CD14-positive monocyte (primary cell): ENCODE results near the gene DHX58. TPM values are rescaled to one million over a fixed set of nuclear protein-coding genes. Genes with fewer than 3 reads are reported as not detected.
A peak's percentile ranks its signal among the peaks of the same experiment; 100 is the strongest.

Experiments used
- DNase-seq, 3 donors: peaks; one replicate each; pipeline ENCODE4 v3.0.0-alpha.2; 2011 to 2022
- H2AFZ ChIP-seq: 2 replicates; pipeline ENCODE4 v1.6.0; 2012; ENCODE audit warnings: mild to moderate bottlenecking, low read depth, low read length, inconsistent platforms; ENCODE audit not compliant: insufficient read depth, poor library complexity, severe bottlenecking
- H3K27ac ChIP-seq, 2 donors: 1 replicate in 1 of 2; 2 replicates in 1 of 2; pipeline ENCODE4 v1.5.1; 2012 to 2013; ENCODE audit warnings: low read length in 2 of 2, control low read depth in 1 of 2, inconsistent platforms in 1 of 2, low read depth in 1 of 2, mild to moderate bottlenecking in 1 of 2
- H3K27me3 ChIP-seq, 2 donors: one replicate each; pipeline versions ENCODE4 v1.6.0 to v1.6.1; 2011 to 2013; ENCODE audit warnings: low read length in 2 of 2; ENCODE audit not compliant: control insufficient read depth in 2 of 2, insufficient read depth in 2 of 2
- H3K36me3 ChIP-seq, 2 donors: replicated peaks in 1 of 2; 1 replicate in 1 of 2; 2 replicates in 1 of 2; pipeline versions ENCODE4 v1.5.1 to v1.6.1; 2012 to 2013; ENCODE audit warnings: low read length in 2 of 2, control low read depth in 1 of 2, inconsistent platforms in 1 of 2, mild to moderate bottlenecking in 1 of 2; ENCODE audit not compliant: insufficient read depth in 2 of 2, control insufficient read depth in 1 of 2
- H3K4me1 ChIP-seq, 2 donors: 1 replicate in 1 of 2; 2 replicates in 1 of 2; pipeline versions ENCODE4 v1.5.1 to v1.6.1; 2012 to 2013; ENCODE audit warnings: low read length in 2 of 2, control low read depth in 1 of 2, inconsistent platforms in 1 of 2, mild to moderate bottlenecking in 1 of 2, moderate library complexity in 1 of 2; ENCODE audit not compliant: insufficient read depth in 2 of 2, control insufficient read depth in 1 of 2
- H3K4me2 ChIP-seq: replicated peaks from 2 replicates; pipeline ENCODE3; 2012; ENCODE audit warnings: low read length, moderate library complexity, mild to moderate bottlenecking; ENCODE audit not compliant: poor library complexity, severe bottlenecking; ENCODE audit errors: extremely low read depth
- H3K4me3 ChIP-seq, 3 experiments: fragments of 200-600 bp in 1 of 3; sonication (generic) in 1 of 3; replicated peaks in 1 of 3; 1 replicate in 2 of 3; 2 replicates in 1 of 3; pipeline ENCODE4 v1.5.1; 2011 to 2013; ENCODE audit warnings: low read length in 3 of 3, mild to moderate bottlenecking in 3 of 3, control low read depth in 2 of 3, low read depth in 2 of 3, inconsistent platforms in 1 of 3, moderate library complexity in 1 of 3
- H3K79me2 ChIP-seq: 2 replicates; pipeline ENCODE4 v1.6.0; 2012; ENCODE audit warnings: mild to moderate bottlenecking, control low read depth, inconsistent platforms, low read length, moderate library complexity; ENCODE audit not compliant: insufficient read depth
- H3K9ac ChIP-seq: 2 replicates; pipeline ENCODE4 v1.6.0; 2017; ENCODE audit warnings: low read length, mild to moderate bottlenecking; ENCODE audit not compliant: insufficient read depth, poor library complexity, severe bottlenecking
- H3K9me3 ChIP-seq, 2 donors: replicated peaks in 1 of 2; 1 replicate in 1 of 2; 2 replicates in 1 of 2; pipeline versions ENCODE4 v1.5.1 to v1.6.1; 2012 to 2013; ENCODE audit warnings: low read length in 2 of 2, control low read depth in 1 of 2; ENCODE audit not compliant: control insufficient read depth in 1 of 2, insufficient read depth in 1 of 2
- H4K20me1 ChIP-seq: 2 replicates; pipeline ENCODE4 v1.6.0; 2012; ENCODE audit warnings: mild to moderate bottlenecking, low read length, control low read depth, moderate library complexity; ENCODE audit not compliant: insufficient read depth
- H3K27ac Mint-ChIP-seq, 7 donors: one replicate each; pipeline ENCODE4 v1.8.0; 2020; ENCODE audit warnings: mild to moderate bottlenecking in 7 of 7, mixed read lengths in 7 of 7, moderate library complexity in 6 of 7, inconsistent platforms in 2 of 7
- H3K27me3 Mint-ChIP-seq, 3 donors: one replicate each; pipeline ENCODE4 v1.8.0; 2021 to 2022; ENCODE audit warnings: low read depth in 3 of 3, mild to moderate bottlenecking in 3 of 3, mixed read lengths in 3 of 3, moderate library complexity in 3 of 3, inconsistent platforms in 1 of 3
- H3K36me3 Mint-ChIP-seq, 2 donors: one replicate each; pipeline ENCODE4 v1.8.0; 2020; ENCODE audit warnings: mixed read lengths in 2 of 2, inconsistent platforms in 1 of 2, mild to moderate bottlenecking in 1 of 2
- H3K4me1 Mint-ChIP-seq: one replicate; pipeline ENCODE4 v1.8.0; 2020; ENCODE audit warnings: mild to moderate bottlenecking, mixed read lengths
- H3K4me3 Mint-ChIP-seq, 2 donors: one replicate each; pipeline ENCODE4 v1.8.0; 2020; ENCODE audit warnings: mild to moderate bottlenecking in 2 of 2, mixed read lengths in 2 of 2, moderate library complexity in 1 of 2
- H3K9me3 Mint-ChIP-seq, 7 donors: one replicate each; pipeline ENCODE4 v1.8.0; 2020 to 2022; ENCODE audit warnings: mixed read lengths in 7 of 7, mild to moderate bottlenecking in 6 of 7, moderate library complexity in 6 of 7, inconsistent platforms in 2 of 7
- WGBS: methylation state at CpG from one replicate; pipeline ENCODE4 v1.1.5; 2013; ENCODE audit warnings: missing lambda C conversion rate; ENCODE audit not compliant: insufficient coverage; 5-methylcytosine and 5-hydroxymethylcytosine counted together
- intact Hi-C, 2 donors: fragments of 100-400 bp; cut with micrococcal nuclease; formaldehyde crosslinking; loops; one replicate each; pipeline versions ENCODE4 v1.15.0 to v1.15.1; 2023
- polyA plus RNA-seq, 3 donors: library from polyadenylated mRNA; depleted of rRNA in 1 of 3; unstranded in 2 of 3; stranded (reverse) in 1 of 3; fragments of 300-500 nt in 2 of 3; fragments of >200 nt in 1 of 3; fragmentation: Illumina TruSeq in 2 of 3; gene quantifications; 1 replicate in 2 of 3; 2 replicates in 1 of 3; pipeline ENCODE4 v1.2.3, GENCODE V29; 2012 to 2021
- TF ChIP-seq, protein P1 (sequence below): fragments of 200-600 bp; IDR thresholded peaks from one replicate; pipeline ENCODE4 v1.8.0; 2022; ENCODE audit warnings: antibody characterized with exemption, mild to moderate bottlenecking

DHX58 gene
- polyA plus RNA-seq, 3 donors: 13.2 to 46.7 (median 16.0) TPM

DNA sequence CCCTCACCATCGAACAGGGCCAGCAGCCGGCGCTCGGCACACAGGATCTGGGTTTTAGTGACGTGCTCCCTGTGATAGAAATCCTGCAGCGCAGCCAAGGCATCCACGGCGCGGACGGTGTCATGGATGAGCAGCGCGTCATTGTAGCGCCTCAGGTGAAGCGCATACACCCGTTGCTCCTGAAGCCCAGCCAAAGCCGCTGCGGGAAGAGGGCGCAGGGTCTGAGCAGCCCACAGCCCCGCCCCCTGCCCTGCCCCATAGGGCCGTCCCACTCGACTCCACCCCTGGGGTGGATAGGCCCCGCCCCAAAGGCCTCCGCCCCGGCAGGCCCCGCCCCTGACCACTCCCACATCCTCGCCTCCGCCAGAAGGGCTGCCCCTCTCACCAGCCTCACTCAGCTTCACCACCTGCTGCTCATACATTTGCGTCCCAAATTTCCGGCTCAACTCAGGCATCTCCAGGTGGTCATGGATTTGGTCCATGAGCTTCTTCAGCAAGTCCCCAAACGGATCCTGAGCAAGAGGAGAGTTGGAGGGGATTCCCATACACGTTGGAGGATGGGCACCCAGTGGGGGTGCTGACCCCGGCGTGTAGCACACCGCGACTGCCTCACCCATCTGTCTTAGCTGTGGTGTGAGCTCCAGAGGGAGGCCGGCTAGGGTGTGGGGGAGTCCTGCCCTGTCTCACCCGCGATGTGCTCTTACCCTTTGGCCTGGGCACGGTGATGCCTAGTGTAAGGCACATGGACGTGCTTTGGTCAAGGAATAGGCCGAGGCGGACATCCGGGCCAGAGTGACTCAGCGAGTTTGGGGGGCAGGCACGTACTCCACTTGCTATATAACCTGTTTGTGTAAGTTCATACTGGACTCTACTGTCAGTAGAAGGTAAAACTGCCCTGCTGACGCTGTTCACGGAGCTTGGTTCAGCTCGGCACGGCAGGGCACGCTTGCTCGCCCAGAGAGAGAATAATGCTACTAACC lies 4.6 kb downstream of the DHX58 start:
- H3K27me3 ChIP-seq: no peaks in the 10 kb centered on the region
- Mint-ChIP-seq H3K4me1 (peaks cover 28% of the 10 kb centered on the region), H3K27me3 (peaks cover 0 to 11% (median 1%) of the 10 kb centered on the region in 3 donors), H3K27ac (peak overlapping the region in 2 of 7 donors; percentile 50 to 57), H3K4me3 (peak overlapping the region; percentile 72 to 79), H3K36me3 (peaks cover 52 to 62% of the 10 kb centered on the region in 2 donors), H3K9me3 (no peaks in the 10 kb centered on the region)
- peak overlapping the region; percentile 38 for H3K9ac ChIP-seq
- H3K4me1 ChIP-seq: peaks cover 24 to 29% of the 10 kb centered on the region in 2 donors
- DNase-seq: peak; percentile 73 to 76 (median 74)
- WGBS: 39% methylated on average over 51 of the region's 51 CpGs
- no peaks in the 10 kb centered on the region for H3K9me3 ChIP-seq
- H4K20me1 ChIP-seq: no peaks in the 10 kb centered on the region
- intact Hi-C loops: no loop called here
- TF ChIP-seq, protein P1, sequence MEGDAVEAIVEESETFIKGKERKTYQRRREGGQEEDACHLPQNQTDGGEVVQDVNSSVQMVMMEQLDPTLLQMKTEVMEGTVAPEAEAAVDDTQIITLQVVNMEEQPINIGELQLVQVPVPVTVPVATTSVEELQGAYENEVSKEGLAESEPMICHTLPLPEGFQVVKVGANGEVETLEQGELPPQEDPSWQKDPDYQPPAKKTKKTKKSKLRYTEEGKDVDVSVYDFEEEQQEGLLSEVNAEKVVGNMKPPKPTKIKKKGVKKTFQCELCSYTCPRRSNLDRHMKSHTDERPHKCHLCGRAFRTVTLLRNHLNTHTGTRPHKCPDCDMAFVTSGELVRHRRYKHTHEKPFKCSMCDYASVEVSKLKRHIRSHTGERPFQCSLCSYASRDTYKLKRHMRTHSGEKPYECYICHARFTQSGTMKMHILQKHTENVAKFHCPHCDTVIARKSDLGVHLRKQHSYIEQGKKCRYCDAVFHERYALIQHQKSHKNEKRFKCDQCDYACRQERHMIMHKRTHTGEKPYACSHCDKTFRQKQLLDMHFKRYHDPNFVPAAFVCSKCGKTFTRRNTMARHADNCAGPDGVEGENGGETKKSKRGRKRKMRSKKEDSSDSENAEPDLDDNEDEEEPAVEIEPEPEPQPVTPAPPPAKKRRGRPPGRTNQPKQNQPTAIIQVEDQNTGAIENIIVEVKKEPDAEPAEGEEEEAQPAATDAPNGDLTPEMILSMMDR: no peak
- H3K79me2 ChIP-seq: peaks cover 5% of the 10 kb centered on the region
- peak overlapping the region; percentile 78 for H2AFZ ChIP-seq
- H3K4me2 ChIP-seq: peak overlapping the region; percentile 82
- H3K36me3 ChIP-seq: peaks cover 14 to 44% of the 10 kb centered on the region in 2 donors
- H3K27ac ChIP-seq: no peak overlapping the region
- peak overlapping the region; percentile 28 to 75 (median 35) for H3K4me3 ChIP-seq

DNA sequence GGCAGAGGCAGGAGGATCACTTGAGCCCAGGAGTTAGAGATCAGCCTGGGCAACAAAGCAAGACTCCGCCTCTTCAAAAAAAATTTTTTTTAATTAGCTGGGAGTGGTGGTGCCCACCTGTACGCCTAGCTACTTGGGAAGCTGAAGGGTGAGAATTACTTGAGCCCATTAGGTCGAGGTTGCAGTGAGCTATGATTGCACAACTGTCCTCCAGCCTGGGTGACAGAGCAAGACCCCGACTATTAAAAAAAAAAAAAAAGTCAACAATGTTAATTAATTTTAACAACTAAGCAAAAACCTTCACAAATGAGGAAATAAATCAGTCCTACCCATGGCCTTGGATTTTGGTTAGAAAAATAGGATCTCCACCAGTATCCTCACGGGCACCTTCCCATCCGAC lies 5.4 kb downstream of the DHX58 start:
- peaks cover 5% of the 10 kb centered on the region for H3K79me2 ChIP-seq
- WGBS: 60% methylated on average over 3 of the region's 6 CpGs
- no peaks in the 10 kb centered on the region for H3K27me3 ChIP-seq
- Mint-ChIP-seq H3K27ac (no peak overlapping the region), H3K27me3 (peaks cover 0 to 11% (median 1%) of the 10 kb centered on the region in 3 donors), H3K4me3 (peak overlapping the region; percentile 72 to 79), H3K9me3 (no peaks in the 10 kb centered on the region), H3K4me1 (peaks cover 25% of the 10 kb centered on the region), H3K36me3 (peaks cover 57 to 67% of the 10 kb centered on the region in 2 donors)
- H3K4me2 ChIP-seq: peak overlapping the region; percentile 82
- H3K9ac ChIP-seq: no peak overlapping the region
- peaks cover 14 to 44% of the 10 kb centered on the region in 2 donors for H3K36me3 ChIP-seq
- no peaks in the 10 kb centered on the region for H4K20me1 ChIP-seq
- no peak overlapping the region for H3K27ac ChIP-seq
- H2AFZ ChIP-seq: peak overlapping the region; percentile 78
- peak overlapping the region; percentile 28 to 75 (median 35) for H3K4me3 ChIP-seq
- TF ChIP-seq, protein P1: no peak
- DNase-seq: no peak
- no peaks in the 10 kb centered on the region for H3K9me3 ChIP-seq
- intact Hi-C loops: no loop called here
- H3K4me1 ChIP-seq: peaks cover 20 to 25% of the 10 kb centered on the region in 2 donors
